HFFc6 (cell line): ENCODE data around the gene GNPTG. TPM values are rescaled to one million over a fixed set of nuclear protein-coding genes. Genes with fewer than 3 reads are reported as not detected.

Experiments used
- DNase-seq: peaks from one replicate; pipeline ENCODE4 v3.0.0-alpha.2; 2018
- H3K27ac Mint-ChIP-seq: 2 replicates; pipeline ENCODE4 v1.8.0; 2020; ENCODE audit warnings: mild to moderate bottlenecking, mixed read lengths
- H3K27me3 Mint-ChIP-seq: 2 replicates; pipeline ENCODE4 v1.8.0; 2021; ENCODE audit warnings: mild to moderate bottlenecking, moderate library complexity, mixed read lengths; ENCODE audit not compliant: insufficient read depth
- H3K36me3 Mint-ChIP-seq: 2 replicates; pipeline ENCODE4 v1.8.0; 2021; ENCODE audit warnings: low read depth, mixed read lengths
- H3K4me1 Mint-ChIP-seq: 2 replicates; pipeline ENCODE4 v1.8.0; 2020; ENCODE audit warnings: low read depth, mixed read lengths
- H3K4me3 Mint-ChIP-seq: 2 replicates; pipeline ENCODE4 v1.8.0; 2020; ENCODE audit warnings: mild to moderate bottlenecking, moderate library complexity, mixed read lengths
- H3K9me3 Mint-ChIP-seq: 2 replicates; pipeline ENCODE4 v1.8.0; 2020; ENCODE audit warnings: mild to moderate bottlenecking, mixed read lengths
- CTCF ChIP-seq: fragments of 200-600 bp; sonication (generic); IDR thresholded peaks from 2 replicates; pipeline ENCODE4 v1.5.0; 2021; ENCODE audit warnings: antibody characterized with exemption, mild to moderate bottlenecking
- total RNA-seq, 6 experiments: library from RNA; stranded (reverse); fragmentation: NEBNext Ultra II Directional; extraction: Animal tissue kit (Norgen Biotek cat#: 25700); gene quantifications; 2 replicates in 1 of 6; 3 replicates in 5 of 6; pipeline ENCODE4 v1.2.3, GENCODE V29; 2021

GNPTG gene
- total RNA-seq, 6 experiments from 2014 or later, result 46.8 to 68.1 (median 52.6) TPM

- Mint-ChIP-seq H3K27me3 (no peaks in the 10 kb centered on the region; the same call in none of the 2 replicates), H3K36me3 (no peaks in the 10 kb centered on the region), H3K4me3 (no peak overlapping the region), H3K4me1 (peaks cover 7% of the 10 kb centered on the region; the same call in 1 of the 2 replicates), H3K27ac (no peak overlapping the region), H3K9me3 (no peaks in the 10 kb centered on the region)
- no peak for DNase-seq
- TF ChIP-seq CTCF, result no peak
Observed at GRCh38 chr16:1412847-1413246, 61.1 kb downstream of the GNPTG start.

Other genes starting within 250 kb of the GNPTG start
- gene CACNA1H, start 198.8 kb upstream of the GNPTG start, total RNA-seq, result under 1 TPM in 2 of 6 experiments, not detected in 4; 0.03 to 0.05 TPM
- gene TPSG1, start 126.7 kb upstream of the GNPTG start, total RNA-seq, result under 1 TPM in 1 of 6 experiments, not detected in 5; 0.23 TPM
- gene TPSB2, start 121.7 kb upstream of the GNPTG start, total RNA-seq, result not detected
- gene TPSAB1, start 111.2 kb upstream of the GNPTG start, total RNA-seq, result not detected
- not detected for gene TPSD1, start 95.9 kb upstream of the GNPTG start, total RNA-seq
- 100 to 1,000 TPM; 116 to 147 (median 138) TPM for gene UBE2I, start 42.3 kb upstream of the GNPTG start, total RNA-seq
- gene BAIAP3, start 18.3 kb upstream of the GNPTG start, total RNA-seq, result under 1 TPM; 0.11 to 0.28 (median 0.16) TPM
- 10 to 100 TPM; 73.7 to 84.6 (median 78.1) TPM for gene TSR3, start 53 bp upstream of the GNPTG start, total RNA-seq
- 10 to 100 TPM; 15.0 to 22.6 (median 16.5) TPM for gene UNKL, start 62.8 kb downstream of the GNPTG start, total RNA-seq
- 10 to 100 TPM; 11.0 to 16.7 (median 13.3) TPM for gene UQCC4, start 68.8 kb downstream of the GNPTG start, total RNA-seq
- gene PERCC1, start 79.1 kb downstream of the GNPTG start, total RNA-seq, result not detected
- under 1 TPM in 3 of 6 experiments, not detected in 3; 0.10 to 0.52 (median 0.31) TPM for gene CCDC154, start 92.6 kb downstream of the GNPTG start, total RNA-seq
- gene CLCN7, start 123.1 kb downstream of the GNPTG start, total RNA-seq, result 10 to 100 TPM; 47.5 to 62.6 (median 51.3) TPM
- gene PTX4, start 137.0 kb downstream of the GNPTG start, total RNA-seq, result under 1 TPM in 4 of 6 experiments, not detected in 2; 0.14 to 0.24 (median 0.18) TPM
- gene TELO2, start 141.4 kb downstream of the GNPTG start, total RNA-seq, result 10 to 100 TPM; 28.6 to 37.4 (median 34.8) TPM
- gene TMEM204, start 181.7 kb downstream of the GNPTG start, total RNA-seq, result 10 to 100 TPM; 15.4 to 28.5 (median 16.2) TPM